Stimulated activated CD8-positive, alpha-beta memory T cell treated with anti-CD3 and anti-CD28 coated beads, Interleukin-15, amount 100 ng/mL, for 24 hours (primary cell): ENCODE measurements around the gene ADTRP.

Source experiments
- DNase-seq: peaks from one replicate; pipeline ENCODE4 v3.0.0-alpha.2; 2020; ENCODE audit warnings: low read depth

ADTRP gene

DNA sequence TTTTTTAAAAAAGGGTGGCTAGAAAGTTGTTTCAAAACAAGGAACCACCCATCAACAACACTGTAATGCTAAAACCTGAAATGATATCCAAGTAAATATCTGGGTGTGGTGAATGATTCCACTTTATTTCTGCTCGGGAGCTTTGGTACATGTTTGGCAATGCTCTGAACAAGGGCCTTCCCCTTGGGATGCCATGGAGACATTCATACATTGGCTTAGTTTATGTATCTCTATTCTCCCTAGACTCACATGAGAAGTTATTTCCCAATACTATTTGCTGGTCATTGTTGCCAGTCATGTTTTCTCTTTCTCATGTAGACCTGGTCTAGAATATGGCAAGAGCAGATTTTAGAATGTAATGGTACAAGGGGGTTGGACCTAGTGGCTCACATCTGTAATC is 22.9 kb downstream of the ADTRP start:
- no peak for DNase-seq

DNA sequence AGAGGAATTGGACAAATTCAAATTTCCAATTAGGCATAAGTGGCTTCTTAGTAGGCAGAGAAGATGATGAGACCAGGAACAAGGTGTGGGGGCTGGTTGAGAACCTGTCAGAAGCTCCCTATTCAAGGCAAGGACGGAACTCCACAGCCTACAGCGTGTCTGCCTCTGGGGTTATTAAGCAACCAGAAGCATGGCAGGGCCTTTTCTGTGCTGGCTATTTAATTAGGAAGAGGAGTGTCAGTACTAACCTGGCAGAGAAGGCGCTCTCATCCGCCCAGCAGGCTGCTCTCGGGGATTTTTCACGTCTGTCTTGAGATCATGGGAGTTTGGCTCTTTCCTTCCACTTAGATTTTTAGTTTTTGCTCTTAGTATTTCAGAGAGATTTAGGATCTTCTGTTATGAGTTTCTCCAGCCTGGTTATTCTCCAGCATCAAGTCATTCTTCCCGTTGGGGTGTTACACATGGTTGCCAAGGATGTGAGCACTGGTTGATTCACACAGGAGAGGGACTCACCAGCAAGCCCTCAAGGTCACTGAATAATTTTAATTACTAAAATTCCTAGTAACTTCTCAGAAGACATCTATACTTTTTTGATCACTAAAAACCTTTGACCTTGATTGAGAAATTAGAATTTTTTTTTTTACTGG is 23.9 kb downstream of the ADTRP start:
- no peak for DNase-seq

GRCh38 chr6:11753798-11754197 is 24.8 kb downstream of the ADTRP start:
- DNase-seq = no peak

- no peak for DNase-seq
These were observed 26.2 kb downstream of the ADTRP start for GRCh38 chr6:11752360-11752759.

DNA sequence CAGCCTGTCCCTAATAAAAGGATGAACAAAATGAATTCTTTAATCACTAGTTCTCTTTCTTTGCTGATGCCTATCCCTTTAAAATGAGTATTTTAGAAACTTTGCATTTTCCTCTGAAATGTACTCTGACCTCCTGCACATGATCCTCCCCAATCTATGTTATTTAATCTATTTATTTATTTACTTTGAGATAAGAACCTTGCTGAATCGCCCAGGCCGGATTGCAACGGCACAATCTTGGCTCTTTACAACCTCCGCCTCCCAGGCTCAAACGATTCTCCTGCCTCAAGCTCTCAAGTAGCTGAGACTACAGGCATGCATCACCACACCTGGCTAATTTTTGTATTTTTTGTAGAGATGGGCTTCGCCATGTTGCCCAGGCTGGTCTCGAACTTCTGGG is 27.9 kb downstream of the ADTRP start:
- DNase-seq = no peak

- no peak for DNase-seq
These were observed 29.9 kb downstream of the ADTRP start for GRCh38 chr6:11748591-11749210.

DNA sequence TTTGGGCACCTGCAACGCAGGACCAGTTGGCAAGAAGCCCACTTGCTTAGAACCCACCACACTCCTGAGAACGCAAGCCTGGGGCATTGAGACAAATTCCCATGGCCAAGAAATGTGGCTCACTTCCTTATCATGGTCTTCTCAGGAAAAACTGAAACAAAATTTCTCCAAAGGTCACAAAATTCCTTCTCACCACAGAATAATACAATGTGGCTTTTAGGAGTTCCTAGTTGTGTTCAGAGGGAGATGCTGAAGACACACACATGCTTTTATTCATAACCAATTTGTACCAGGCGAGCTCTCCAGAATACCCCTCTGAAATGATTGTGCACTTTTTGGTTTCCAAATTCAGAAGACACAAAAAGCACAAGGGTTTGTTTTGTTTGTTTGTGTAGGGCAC is 31.6 kb downstream of the ADTRP start:
- no peak for DNase-seq

DNA sequence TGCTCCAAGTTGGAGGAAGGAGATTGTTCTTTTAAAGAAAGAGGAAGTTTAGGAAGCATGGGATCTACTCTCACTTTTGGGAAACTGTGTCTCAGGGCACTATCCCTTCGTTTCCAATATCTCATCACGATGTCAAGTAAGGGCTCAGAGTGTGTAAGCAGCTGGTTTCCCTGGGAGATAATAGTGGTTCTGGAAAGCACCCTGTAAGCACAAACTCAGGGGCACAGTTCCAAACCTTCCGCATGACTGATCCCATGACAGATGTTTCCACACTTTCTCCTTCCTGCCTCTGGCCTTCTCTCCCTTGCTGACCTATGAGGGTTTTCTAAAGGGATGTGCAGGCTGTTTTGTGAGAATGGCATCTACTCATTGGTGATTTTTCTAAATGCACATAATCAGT is 33.9 kb downstream of the ADTRP start:
- DNase-seq = no peak

DNA sequence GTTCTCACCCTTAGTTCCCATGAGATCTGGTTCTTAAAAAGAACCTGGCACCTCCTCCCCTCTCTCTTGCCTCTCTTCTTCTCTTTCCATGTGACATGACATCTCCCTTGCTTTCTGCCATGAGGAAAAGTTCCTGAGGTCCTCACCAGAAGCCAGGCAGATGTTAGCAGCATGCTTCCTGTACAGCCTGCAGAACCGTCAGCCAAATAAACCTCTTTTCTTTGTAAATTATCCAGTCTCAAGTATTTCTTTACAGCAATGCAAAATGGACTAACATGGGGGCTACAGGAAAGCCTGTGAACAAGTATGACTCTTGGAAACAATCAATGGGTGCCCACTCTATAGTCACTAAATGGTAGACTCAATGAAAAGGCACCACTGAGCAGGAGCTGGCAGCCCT is 34.5 kb downstream of the ADTRP start:
- no peak for DNase-seq

DNA sequence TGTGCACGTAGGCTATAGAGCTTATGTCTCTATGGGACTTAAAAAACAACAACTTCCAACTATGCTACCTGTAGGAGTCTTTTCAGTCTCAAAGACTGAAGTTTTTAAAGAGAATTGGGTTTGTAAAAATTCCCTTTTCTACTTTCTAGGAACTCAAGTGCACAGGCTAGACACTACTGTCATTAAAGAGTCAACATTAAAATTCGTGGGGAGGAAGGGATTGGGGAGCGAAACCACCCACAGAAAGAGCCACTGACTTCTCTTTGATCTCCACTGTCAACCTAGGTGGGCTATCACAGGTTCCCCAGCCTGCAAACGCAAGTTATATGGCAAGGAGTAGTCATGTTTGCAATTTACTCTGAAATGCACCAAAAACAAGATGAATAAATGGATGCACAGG is 37.7 kb downstream of the ADTRP start:
- DNase-seq = no peak

GRCh38 chr6:11738661-11739375 is 39.8 kb downstream of the ADTRP start:
- DNase-seq = no peak

DNA sequence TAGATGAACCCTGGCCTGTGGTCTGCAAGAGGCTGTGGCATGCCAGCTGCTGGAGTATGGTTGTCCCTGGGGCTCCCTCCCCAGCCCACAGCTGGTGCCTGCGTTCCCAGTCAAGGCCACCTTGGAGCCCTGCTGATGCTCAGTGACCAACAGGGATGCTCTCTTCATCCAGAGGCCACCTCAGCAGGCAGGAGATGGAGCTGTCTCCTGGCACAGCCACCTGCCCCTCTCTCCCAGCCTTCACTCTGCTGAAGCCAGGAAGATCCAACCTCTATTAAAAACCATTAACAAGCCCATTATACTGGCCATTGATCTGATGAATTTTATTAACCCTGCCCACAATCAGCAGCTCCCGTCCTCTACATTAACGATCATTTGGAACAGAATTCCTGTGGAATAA is 40.4 kb downstream of the ADTRP start:
- no peak for DNase-seq

DNA sequence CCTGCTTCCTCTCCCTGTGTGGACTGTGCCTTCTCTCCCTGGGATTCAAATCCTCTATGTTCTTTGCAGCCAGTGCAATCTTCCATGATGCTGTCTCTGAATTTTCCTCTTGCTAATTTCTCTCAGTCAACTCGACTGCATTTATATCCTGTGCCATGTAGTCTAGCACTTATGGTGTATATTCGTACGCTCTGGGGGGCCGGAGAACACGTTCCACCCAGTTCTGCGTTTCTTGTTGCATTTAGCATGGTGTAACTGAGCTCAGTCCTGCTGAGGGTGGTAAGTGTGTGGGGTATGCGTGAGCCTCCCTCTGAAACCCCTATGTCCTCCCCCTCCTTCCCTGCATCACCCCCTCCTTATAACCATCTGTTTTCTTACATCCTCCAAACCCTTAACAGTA is 42.0 kb downstream of the ADTRP start:
- no peak for DNase-seq

GRCh38 chr6:11734861-11735613 is 43.6 kb downstream of the ADTRP start:
- no peak for DNase-seq

GRCh38 chr6:11732036-11732631 is 46.5 kb downstream of the ADTRP start:
- DNase-seq = no peak

DNA sequence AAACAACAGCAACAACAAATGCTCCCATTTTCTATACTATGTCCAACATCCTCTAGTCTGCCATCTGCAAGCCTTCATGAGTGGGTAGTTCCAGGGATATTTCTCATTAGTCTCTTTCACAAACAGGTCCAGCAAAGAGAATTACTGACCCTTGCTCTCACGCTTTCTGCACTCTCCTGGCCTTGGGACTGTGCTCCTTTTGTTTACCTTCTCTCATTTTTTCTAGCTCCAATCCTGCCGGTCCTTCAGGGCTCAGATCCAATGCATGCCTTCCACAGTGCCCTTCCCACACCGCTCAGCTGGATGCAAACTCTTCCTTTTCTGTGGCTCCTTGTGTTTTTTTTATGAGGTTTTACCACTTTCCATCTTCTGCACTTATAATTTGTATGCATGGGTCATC is 47.2 kb downstream of the ADTRP start:
- no peak for DNase-seq

DNA sequence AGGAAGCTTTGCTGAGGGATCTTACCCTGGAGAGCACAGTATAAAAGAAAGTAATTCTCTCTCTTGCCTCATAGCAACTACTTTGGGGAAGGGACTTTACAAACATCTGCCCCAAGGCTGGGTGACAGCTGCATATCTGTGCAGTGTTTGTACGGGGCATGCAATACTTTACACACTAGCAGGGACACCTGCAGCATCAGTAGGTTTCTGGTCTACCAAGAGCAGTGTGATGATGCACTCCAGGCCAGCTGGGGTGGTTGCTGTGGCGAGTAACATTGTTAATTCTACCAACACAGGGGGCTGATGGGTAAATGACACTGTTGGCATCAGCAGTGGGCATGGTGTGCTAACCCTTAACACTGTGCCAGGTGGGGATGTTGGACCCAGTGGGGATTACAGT is 48.0 kb downstream of the ADTRP start:
- DNase-seq = no peak

- DNase-seq = no peak
These were observed 49.5 kb downstream of the ADTRP start for GRCh38 chr6:11729076-11729475.

DNA sequence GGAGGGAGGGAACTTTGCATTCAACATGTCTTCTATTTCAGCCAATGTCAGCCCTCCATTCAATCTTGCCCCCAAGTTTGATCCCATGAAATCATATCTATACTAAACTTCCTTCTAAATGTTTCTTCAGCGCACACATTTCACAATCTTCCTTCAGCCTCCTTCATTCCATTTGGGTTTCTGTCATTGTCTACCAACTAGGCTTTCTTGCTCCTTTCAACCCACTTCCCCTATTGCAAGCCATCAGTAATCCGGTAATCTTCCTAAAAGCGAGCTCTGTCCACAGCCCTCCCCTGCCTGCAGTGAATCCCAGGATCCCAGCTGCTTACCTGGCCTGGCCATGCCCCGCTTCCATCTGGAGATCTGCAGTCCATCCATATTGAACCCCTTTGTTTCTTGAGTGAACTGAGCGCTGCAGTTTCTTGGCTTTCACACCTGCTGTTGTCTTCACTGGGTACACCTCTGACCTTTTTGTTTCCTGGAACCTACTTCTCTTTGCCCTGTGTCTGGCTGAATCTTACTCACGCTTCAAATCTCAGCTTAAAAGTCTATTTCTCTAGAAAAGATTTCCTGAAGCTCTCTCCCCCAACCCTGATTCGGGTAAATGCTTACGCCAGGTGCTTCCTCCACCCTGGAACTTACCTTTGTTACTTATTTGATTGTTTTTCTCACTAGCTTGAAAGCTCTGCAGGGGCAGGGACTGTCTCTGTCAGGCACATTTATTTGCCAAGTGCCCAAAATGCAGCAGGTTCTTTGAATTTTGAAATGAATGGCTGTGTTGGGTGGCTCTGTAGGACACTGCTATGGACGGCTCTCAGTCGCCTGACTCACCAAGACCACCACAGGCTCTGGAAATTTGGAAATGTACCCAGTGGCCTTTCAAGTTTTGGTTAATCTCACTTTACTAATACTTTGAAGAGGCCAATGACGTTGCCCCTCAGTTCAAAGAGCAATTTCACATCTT is 50.3 kb downstream of the ADTRP start:
- no peak for DNase-seq

DNA sequence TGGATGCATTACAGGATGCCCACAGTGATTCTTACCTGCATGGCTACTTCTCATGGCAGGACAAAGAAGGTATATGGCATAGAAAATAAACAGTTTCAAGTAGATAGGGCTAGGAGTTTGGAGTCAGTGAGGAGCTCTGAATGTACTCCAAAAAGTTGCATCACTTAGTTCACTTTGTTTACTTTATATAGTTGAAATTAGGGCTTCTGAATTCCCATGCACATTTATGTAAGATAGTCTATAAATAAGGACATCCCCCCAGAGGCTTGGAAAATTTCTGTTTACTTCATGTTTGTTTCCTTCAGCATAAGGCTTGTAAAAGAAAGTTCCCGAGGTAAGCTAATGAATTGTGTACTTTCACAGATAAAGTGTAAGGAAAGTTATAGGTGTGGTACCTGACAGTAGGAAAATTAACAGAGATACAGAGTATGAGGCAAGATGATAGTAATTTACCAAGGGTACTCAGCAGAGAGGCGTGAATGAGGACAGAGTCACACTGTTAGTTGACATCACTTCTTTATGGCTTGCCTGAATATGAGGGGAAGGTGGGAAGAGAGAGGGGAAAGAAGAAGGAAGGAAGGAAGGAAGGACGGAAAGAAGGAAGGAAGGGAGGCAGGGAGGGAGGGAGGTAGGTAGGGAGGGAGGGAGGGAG is 51.1 kb downstream of the ADTRP start:
- DNase-seq = no peak

DNA sequence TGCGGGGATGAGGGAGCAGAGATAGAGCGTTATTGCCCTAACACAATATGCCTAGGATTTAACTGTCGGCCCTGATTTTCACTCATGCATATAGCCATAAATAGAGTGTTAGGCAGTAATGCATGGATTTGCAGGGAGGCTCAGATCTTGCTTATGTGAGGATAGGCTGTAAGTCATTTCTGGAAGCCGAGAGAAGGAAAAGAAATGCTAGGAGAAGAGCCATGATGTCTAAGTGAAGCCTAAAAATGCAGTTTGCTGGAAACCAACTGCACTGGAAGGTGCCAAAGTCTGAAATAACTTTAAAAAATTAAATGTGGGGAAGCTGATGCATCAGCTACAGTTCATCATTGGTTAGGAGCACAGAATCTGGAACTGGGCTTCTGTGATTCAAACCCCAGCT is 54.3 kb downstream of the ADTRP start:
- DNase-seq = no peak
